ENCODE results near the gene ARSG.
"Not testable (repeated sequence)": the region's sequence is repeated elsewhere in the genome, so short reads cannot be mapped to it uniquely, and the experiment has no call there.

Gene ARSG

DNA sequence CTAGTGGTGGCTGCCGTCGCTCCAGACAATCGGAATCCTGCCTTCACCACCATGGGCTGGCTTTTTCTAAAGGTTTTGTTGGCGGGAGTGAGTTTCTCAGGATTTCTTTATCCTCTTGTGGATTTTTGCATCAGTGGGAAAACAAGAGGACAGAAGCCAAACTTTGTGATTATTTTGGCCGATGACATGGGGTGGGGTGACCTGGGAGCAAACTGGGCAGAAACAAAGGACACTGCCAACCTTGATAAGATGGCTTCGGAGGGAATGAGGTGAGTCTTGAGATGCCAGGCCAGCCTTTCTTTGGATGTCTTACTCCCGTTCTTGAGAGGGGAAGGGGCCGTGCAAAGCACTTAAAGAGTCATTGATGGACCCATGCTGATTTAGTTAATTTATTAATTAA lies 16.1 kb downstream of the ARSG start:
- H3K27ac ChIP-seq (ENCODE audit: low read depth, low read length): no peak overlapping the region
- H3K4me3 ChIP-seq (ENCODE audit: low read depth, low read length): no peak overlapping the region
- 0 out of 2 replicates have a peak, but pooled peaks cover 3% of the 10 kb centered on the region for H3K4me1 ChIP-seq (ENCODE audit: control insufficient read depth, insufficient read depth, low read length)
- no peak overlapping the region for H3K9ac ChIP-seq (ENCODE audit: low read length)
- no peaks in the 10 kb centered on the region for H3K27me3 ChIP-seq (ENCODE audit: control insufficient read depth, insufficient read depth, low read length)
- H3K36me3 ChIP-seq (ENCODE audit: control insufficient read depth, insufficient read depth, low read length): 0 out of 2 replicates have a peak, but pooled peaks cover 3% of the 10 kb centered on the region
- H3K9me3 ChIP-seq (ENCODE audit: control insufficient read depth, insufficient read depth, low read depth, low read length): no peaks in the 10 kb centered on the region

DNA sequence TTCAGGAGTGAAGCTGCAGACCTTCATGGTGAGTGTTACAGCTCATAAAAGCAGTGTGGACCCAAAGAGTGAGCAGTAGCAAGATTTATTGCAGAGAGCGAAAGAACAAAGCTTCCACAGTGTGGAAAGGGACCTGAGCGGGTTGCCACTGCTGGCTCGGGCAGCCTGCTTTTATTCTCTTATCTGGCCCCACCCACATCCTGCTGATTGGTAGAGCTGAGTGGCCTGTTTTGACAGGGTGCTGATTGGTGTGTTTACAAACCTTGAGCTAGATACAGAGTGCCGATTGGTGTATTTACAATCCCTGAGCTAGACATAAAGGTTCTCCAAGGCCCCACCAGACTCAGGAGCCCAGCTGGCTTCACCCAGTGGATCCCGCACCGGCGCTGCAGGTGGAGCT lies 17.2 kb downstream of the ARSG start:
- H3K9me3 ChIP-seq (ENCODE audit: control insufficient read depth, insufficient read depth, low read depth, low read length); H3K9ac ChIP-seq (ENCODE audit: low read length); H3K4me1 ChIP-seq (ENCODE audit: control insufficient read depth, insufficient read depth, low read length); H3K27ac ChIP-seq (ENCODE audit: low read depth, low read length); H3K36me3 ChIP-seq (ENCODE audit: control insufficient read depth, insufficient read depth, low read length); H3K27me3 ChIP-seq (ENCODE audit: control insufficient read depth, insufficient read depth, low read length); H3K4me3 ChIP-seq (ENCODE audit: low read depth, low read length): not testable (repeated sequence)

- not testable (repeated sequence) for H3K4me3 ChIP-seq (ENCODE audit: low read depth, low read length); H3K27ac ChIP-seq (ENCODE audit: low read depth, low read length); H3K36me3 ChIP-seq (ENCODE audit: control insufficient read depth, insufficient read depth, low read length); H3K9me3 ChIP-seq (ENCODE audit: control insufficient read depth, insufficient read depth, low read depth, low read length); H3K4me1 ChIP-seq (ENCODE audit: control insufficient read depth, insufficient read depth, low read length); H3K27me3 ChIP-seq (ENCODE audit: control insufficient read depth, insufficient read depth, low read length); H3K9ac ChIP-seq (ENCODE audit: low read length)
These were observed 17.9 kb downstream of the ARSG start for GRCh38 chr17:68309066-68309670.

GRCh38 chr17:68310152-68310551 lies 18.9 kb downstream of the ARSG start:
- Histone ChIP-seq H3K9me3 (ENCODE audit: control insufficient read depth, insufficient read depth, low read depth, low read length) (no peaks in the 10 kb centered on the region), H3K4me3 (ENCODE audit: low read depth, low read length) (no peak overlapping the region), H3K36me3 (ENCODE audit: control insufficient read depth, insufficient read depth, low read length) (0 out of 2 replicates have a peak, but pooled peaks cover 3% of the 10 kb centered on the region), H3K9ac (ENCODE audit: low read length) (no peak overlapping the region), H3K27ac (ENCODE audit: low read depth, low read length) (no peak overlapping the region), H3K27me3 (ENCODE audit: control insufficient read depth, insufficient read depth, low read length) (no peaks in the 10 kb centered on the region), H3K4me1 (ENCODE audit: control insufficient read depth, insufficient read depth, low read length) (no peaks in the 10 kb centered on the region)

GRCh38 chr17:68314916-68315535 lies 23.7 kb downstream of the ARSG start:
- Histone ChIP-seq H3K9ac (ENCODE audit: low read length) (no peak overlapping the region), H3K36me3 (ENCODE audit: control insufficient read depth, insufficient read depth, low read length) (no peaks in the 10 kb centered on the region), H3K9me3 (ENCODE audit: control insufficient read depth, insufficient read depth, low read depth, low read length) (no peaks in the 10 kb centered on the region), H3K4me1 (ENCODE audit: control insufficient read depth, insufficient read depth, low read length) (no peaks in the 10 kb centered on the region), H3K27me3 (ENCODE audit: control insufficient read depth, insufficient read depth, low read length) (no peaks in the 10 kb centered on the region), H3K4me3 (ENCODE audit: low read depth, low read length) (no peak overlapping the region), H3K27ac (ENCODE audit: low read depth, low read length) (no peak overlapping the region)

DNA sequence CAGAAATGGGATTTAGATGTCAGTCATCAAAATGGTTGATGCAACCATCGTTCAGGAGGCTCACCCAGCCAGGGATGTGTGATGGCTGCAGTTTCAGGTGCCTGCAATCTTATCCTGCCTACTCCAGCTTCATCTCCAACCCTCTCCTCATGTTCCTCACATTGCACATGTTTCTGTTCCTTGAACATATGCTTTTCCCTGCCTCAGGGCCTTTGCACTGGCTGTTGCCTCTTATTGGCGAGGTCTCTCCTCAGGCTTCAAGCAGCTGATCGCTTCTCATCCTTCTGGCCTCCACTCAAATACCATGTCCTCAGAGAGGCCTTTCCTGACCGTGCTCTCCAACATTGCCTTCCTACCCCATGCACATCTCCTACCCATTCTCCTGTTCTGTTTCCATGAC lies 24.6 kb downstream of the ARSG start:
- Histone ChIP-seq H3K27me3 (ENCODE audit: control insufficient read depth, insufficient read depth, low read length) (no peaks in the 10 kb centered on the region), H3K9me3 (ENCODE audit: control insufficient read depth, insufficient read depth, low read depth, low read length) (no peaks in the 10 kb centered on the region), H3K36me3 (ENCODE audit: control insufficient read depth, insufficient read depth, low read length) (no peaks in the 10 kb centered on the region), H3K4me3 (ENCODE audit: low read depth, low read length) (no peak overlapping the region), H3K4me1 (ENCODE audit: control insufficient read depth, insufficient read depth, low read length) (no peaks in the 10 kb centered on the region), H3K27ac (ENCODE audit: low read depth, low read length) (no peak overlapping the region), H3K9ac (ENCODE audit: low read length) (no peak overlapping the region)

DNA sequence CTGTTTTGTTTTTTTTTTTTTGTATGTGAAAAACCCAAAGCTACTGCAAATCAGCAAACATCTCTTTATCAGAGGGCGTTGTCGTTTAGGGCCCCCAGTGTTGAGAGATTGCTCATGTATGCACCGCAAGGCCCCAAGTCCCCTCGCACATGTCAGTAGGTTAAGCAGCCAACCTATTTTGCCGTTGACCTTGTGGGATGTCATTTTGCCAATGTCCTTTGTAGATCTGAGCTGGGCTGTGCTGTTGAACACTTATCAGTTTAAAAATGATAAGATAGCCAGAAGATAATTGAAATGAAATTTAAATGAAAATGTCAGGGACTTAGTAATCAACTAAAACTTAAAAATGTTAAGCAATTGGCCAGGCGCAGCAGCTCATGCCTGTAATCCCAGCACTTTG lies 26.2 kb downstream of the ARSG start:
- Histone ChIP-seq H3K27ac (ENCODE audit: low read depth, low read length) (no peak overlapping the region), H3K9ac (ENCODE audit: low read length) (no peak overlapping the region), H3K4me1 (ENCODE audit: control insufficient read depth, insufficient read depth, low read length) (no peaks in the 10 kb centered on the region; the same call in 1 of the 2 replicates), H3K4me3 (ENCODE audit: low read depth, low read length) (no peak overlapping the region), H3K27me3 (ENCODE audit: control insufficient read depth, insufficient read depth, low read length) (no peaks in the 10 kb centered on the region), H3K36me3 (ENCODE audit: control insufficient read depth, insufficient read depth, low read length) (no peaks in the 10 kb centered on the region), H3K9me3 (ENCODE audit: control insufficient read depth, insufficient read depth, low read depth, low read length) (no peaks in the 10 kb centered on the region)

GRCh38 chr17:68318103-68318991 lies 27.1 kb downstream of the ARSG start:
- no peak overlapping the region for H3K4me3 ChIP-seq (ENCODE audit: low read depth, low read length)
- no peaks in the 10 kb centered on the region; the same call in 1 of the 2 replicates for H3K4me1 ChIP-seq (ENCODE audit: control insufficient read depth, insufficient read depth, low read length)
- no peak overlapping the region for H3K9ac ChIP-seq (ENCODE audit: low read length)
- no peak overlapping the region for H3K27ac ChIP-seq (ENCODE audit: low read depth, low read length)
- no peaks in the 10 kb centered on the region for H3K27me3 ChIP-seq (ENCODE audit: control insufficient read depth, insufficient read depth, low read length)
- no peaks in the 10 kb centered on the region for H3K9me3 ChIP-seq (ENCODE audit: control insufficient read depth, insufficient read depth, low read depth, low read length)
- H3K36me3 ChIP-seq (ENCODE audit: control insufficient read depth, insufficient read depth, low read length): no peaks in the 10 kb centered on the region

DNA sequence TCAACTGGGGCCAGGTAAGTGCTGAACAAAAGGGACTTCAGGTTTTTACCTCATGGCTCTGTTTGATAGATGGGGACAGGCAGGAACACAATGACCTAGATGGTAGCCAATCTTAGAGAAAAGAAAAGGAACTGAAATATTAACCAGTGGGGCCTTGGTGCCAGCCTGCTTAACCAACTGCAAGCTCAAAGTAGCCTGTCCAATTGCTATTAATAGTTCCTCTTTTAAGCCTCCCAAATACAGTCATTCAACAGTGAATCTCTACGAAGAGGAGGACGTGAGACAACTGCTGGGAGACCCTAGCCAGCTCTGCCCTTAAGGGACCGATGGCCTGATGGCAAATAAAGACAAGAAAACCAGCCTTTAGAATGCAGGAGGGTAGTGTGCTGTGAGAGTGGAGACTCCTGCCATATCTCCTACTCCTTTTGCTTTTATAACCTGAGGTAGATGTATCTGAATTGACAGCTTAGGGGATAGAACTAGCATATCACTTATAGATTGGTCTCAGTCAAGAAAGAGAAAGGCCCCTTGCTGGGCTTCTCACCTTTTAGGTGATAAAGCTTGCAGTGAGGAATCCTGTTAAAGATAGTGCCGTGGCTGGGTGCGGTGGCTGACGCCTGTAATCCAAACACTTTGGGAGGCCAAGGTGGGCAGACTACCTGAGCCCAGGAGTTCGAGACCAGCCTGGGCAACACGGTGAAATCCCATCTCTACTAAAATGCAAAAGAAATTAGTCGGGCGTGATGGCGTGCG lies 28.3 kb downstream of the ARSG start:
- H3K4me3 ChIP-seq (ENCODE audit: low read depth, low read length): no peak overlapping the region
- no peak overlapping the region for H3K9ac ChIP-seq (ENCODE audit: low read length)
- no peaks in the 10 kb centered on the region; the same call in 1 of the 2 replicates for H3K4me1 ChIP-seq (ENCODE audit: control insufficient read depth, insufficient read depth, low read length)
- no peaks in the 10 kb centered on the region for H3K9me3 ChIP-seq (ENCODE audit: control insufficient read depth, insufficient read depth, low read depth, low read length)
- no peaks in the 10 kb centered on the region for H3K27me3 ChIP-seq (ENCODE audit: control insufficient read depth, insufficient read depth, low read length)
- H3K36me3 ChIP-seq (ENCODE audit: control insufficient read depth, insufficient read depth, low read length): no peaks in the 10 kb centered on the region
- no peak overlapping the region for H3K27ac ChIP-seq (ENCODE audit: low read depth, low read length)

GRCh38 chr17:68320311-68320865 lies 29.1 kb downstream of the ARSG start:
- H3K36me3 ChIP-seq (ENCODE audit: control insufficient read depth, insufficient read depth, low read length): no peaks in the 10 kb centered on the region
- no peaks in the 10 kb centered on the region for H3K27me3 ChIP-seq (ENCODE audit: control insufficient read depth, insufficient read depth, low read length)
- peaks cover 5% of the 10 kb centered on the region; the same call in 1 of the 2 replicates for H3K9me3 ChIP-seq (ENCODE audit: control insufficient read depth, insufficient read depth, low read depth, low read length)
- no peak overlapping the region for H3K9ac ChIP-seq (ENCODE audit: low read length)
- no peak overlapping the region for H3K27ac ChIP-seq (ENCODE audit: low read depth, low read length)
- H3K4me1 ChIP-seq (ENCODE audit: control insufficient read depth, insufficient read depth, low read length): no peaks in the 10 kb centered on the region; the same call in 1 of the 2 replicates
- no peak overlapping the region for H3K4me3 ChIP-seq (ENCODE audit: low read depth, low read length)

Measured in HUES6 (cell line).